ENCODE data around the gene CAPZA1. TPM values are rescaled to one million over a fixed set of nuclear protein-coding genes. Genes with fewer than 3 reads are reported as not detected.

The CAPZA1 gene
- total RNA-seq, 4 donors from 2014 or later = 129 to 286 (median 209) TPM

DNA sequence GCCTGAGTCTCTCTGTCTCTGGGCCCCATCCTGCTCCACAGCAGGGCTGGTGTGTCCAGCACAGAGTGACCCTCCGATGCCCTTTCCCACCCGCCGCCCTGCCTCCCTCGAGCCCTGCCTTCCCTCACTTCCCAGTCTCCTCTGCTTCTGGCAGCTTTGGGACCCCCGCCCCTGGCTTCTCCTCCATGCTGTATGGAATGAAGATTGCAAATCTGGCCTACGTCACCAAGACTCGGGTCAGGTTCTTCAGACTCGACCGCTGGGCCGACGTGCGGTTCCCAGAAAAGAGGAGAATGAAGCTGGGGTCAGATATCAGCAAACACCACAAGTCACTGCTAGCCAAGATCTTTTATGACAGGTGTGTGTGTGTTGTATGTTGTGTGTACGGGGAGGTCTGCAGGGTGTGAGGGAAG lies 69.2 kb downstream of the CAPZA1 start:
- intact Hi-C loops (cut with DNase I) = no loop called here
- no peaks in the 10 kb centered on the region for H3K9me3 ChIP-seq
- no peak for DNase-seq
- peak overlapping the region; percentile 43 to 84 (median 68) for H3K27ac ChIP-seq
- TF ChIP-seq, protein P1, sequence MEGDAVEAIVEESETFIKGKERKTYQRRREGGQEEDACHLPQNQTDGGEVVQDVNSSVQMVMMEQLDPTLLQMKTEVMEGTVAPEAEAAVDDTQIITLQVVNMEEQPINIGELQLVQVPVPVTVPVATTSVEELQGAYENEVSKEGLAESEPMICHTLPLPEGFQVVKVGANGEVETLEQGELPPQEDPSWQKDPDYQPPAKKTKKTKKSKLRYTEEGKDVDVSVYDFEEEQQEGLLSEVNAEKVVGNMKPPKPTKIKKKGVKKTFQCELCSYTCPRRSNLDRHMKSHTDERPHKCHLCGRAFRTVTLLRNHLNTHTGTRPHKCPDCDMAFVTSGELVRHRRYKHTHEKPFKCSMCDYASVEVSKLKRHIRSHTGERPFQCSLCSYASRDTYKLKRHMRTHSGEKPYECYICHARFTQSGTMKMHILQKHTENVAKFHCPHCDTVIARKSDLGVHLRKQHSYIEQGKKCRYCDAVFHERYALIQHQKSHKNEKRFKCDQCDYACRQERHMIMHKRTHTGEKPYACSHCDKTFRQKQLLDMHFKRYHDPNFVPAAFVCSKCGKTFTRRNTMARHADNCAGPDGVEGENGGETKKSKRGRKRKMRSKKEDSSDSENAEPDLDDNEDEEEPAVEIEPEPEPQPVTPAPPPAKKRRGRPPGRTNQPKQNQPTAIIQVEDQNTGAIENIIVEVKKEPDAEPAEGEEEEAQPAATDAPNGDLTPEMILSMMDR (IDR thresholded peaks at IDR 0.05) = no peak
- TF ChIP-seq POLR2A (IDR thresholded peaks at IDR 0.05) = no peak
- H3K36me3 ChIP-seq = peaks cover 10 to 49% (median 20%) of the 10 kb centered on the region in 3 donors
- H3K27me3 ChIP-seq = no peaks in the 10 kb centered on the region
- H3K4me3 ChIP-seq = no peak overlapping the region
- WGBS, 2 donors = 76 to 77% methylated on average over 9 to 12 of the region's 13 CpGs
- H3K4me1 ChIP-seq = peaks cover 11 to 34% (median 13%) of the 10 kb centered on the region in 3 donors

DNA sequence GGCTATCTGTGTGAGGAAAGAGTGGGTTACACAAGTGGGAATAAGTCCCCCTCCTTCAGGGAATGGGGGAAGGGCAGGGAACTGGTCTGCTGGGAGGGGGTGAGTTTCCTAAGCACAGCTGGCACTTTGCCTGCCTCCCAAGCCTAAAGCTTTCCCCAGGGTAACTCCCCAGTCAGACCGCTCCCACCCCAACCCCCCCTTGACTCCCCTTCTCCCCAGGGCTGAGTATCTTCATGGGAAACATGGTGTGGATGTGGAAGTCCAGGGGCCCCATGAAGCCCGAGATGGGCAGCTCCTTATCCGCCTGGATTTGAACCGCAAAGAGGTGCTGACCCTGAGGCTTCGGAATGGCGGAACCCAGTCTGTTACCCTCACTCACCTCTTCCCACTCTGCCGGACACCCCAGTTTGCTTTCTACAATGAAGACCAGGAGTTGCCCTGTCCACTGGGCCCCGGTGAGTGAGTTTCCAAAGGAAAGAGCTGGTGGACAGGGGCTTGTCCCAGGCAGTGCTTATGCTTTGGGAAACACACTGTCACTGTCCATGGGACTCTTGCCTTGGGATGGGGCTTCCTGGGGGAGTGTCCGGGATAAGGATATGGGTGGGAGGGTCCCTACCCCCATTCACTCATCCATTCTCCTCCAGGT lies 69.7 kb downstream of the CAPZA1 start:
- intact Hi-C loops (cut with DNase I) = no loop called here
- Histone ChIP-seq H3K36me3 (peaks cover 15 to 54% (median 26%) of the 10 kb centered on the region in 3 donors), H3K4me3 (no peak overlapping the region), H3K27me3 (no peaks in the 10 kb centered on the region), H3K9me3 (no peaks in the 10 kb centered on the region), H3K27ac (peak overlapping the region in 3 of 4 donors; percentile 43 to 84 (median 77)), H3K4me1 (peaks cover 11 to 34% (median 13%) of the 10 kb centered on the region in 3 donors)
- WGBS, 2 donors = 97% methylated on average over 4 of the region's 9 CpGs; no CpG with 5 or more reads in 1 of the 2 donors
- DNase-seq = no peak
- TF ChIP-seq, protein P1 (IDR thresholded peaks at IDR 0.05) = no peak
- no peak for TF ChIP-seq POLR2A (IDR thresholded peaks at IDR 0.05)

DNA sequence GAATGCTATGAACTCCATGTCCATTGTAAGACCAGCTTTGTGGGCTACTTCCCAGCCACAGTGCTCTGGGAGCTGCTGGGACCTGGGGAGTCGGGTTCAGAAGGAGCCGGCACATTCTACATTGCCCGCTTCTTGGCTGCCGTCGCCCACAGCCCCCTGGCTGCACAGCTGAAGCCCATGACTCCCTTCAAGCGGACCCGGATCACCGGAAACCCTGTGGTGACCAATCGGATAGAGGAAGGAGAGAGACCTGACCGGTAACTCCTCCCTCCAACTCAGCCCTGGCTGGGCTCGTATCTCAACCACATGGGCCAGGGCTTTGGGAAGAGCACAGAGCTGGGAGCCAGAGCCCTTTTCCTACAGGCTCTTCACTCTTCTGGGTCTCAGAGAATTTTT lies 70.2 kb downstream of the CAPZA1 start:
- TF ChIP-seq, protein P1 (IDR thresholded peaks at IDR 0.05) = no peak
- TF ChIP-seq POLR2A (IDR thresholded peaks at IDR 0.05) = no peak
- Histone ChIP-seq H3K9me3 (no peaks in the 10 kb centered on the region), H3K27ac (no peak overlapping the region), H3K36me3 (peaks cover 19 to 59% (median 31%) of the 10 kb centered on the region in 3 donors), H3K4me3 (no peak overlapping the region), H3K27me3 (no peaks in the 10 kb centered on the region), H3K4me1 (peaks cover 11 to 34% (median 13%) of the 10 kb centered on the region in 3 donors)
- WGBS, 2 donors = 79 to 90% methylated on average over 2 to 4 of the region's 11 CpGs
- DNase-seq = no peak
- intact Hi-C loops (cut with DNase I) = no loop called here

DNA sequence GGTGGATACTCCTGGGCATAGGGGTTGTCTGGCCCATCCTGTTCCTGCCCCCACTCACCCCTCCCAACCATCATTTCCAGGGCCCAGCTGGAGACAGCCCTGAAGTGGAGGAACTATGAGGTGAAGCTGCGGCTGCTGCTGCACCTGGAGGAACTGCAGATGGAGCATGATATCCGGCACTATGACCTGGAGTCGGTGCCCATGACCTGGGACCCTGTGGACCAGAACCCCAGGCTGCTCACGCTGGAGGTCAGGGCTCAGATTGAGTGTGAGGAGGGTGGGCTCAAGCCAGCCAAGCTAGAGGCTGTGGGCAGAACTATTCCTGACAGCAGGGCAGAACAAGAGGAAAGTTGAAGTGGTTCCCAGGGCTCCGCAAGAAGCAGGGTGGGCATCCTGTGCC lies 73.0 kb downstream of the CAPZA1 start:
- H3K27me3 ChIP-seq = no peaks in the 10 kb centered on the region
- no peak overlapping the region for H3K4me3 ChIP-seq
- peaks cover 28 to 88% (median 39%) of the 10 kb centered on the region in 3 donors for H3K36me3 ChIP-seq
- WGBS, 2 donors = 100% methylated on average over 1 of the region's 5 CpGs
- no peaks in the 10 kb centered on the region for H3K9me3 ChIP-seq
- intact Hi-C loops (cut with DNase I) = no loop called here
- no peak for DNase-seq
- H3K27ac ChIP-seq = no peak overlapping the region
- TF ChIP-seq, protein P1 (IDR thresholded peaks at IDR 0.05) = no peak
- no peak for TF ChIP-seq POLR2A (IDR thresholded peaks at IDR 0.05)
- H3K4me1 ChIP-seq = peaks cover 4 to 15% (median 9%) of the 10 kb centered on the region in 3 donors

DNA sequence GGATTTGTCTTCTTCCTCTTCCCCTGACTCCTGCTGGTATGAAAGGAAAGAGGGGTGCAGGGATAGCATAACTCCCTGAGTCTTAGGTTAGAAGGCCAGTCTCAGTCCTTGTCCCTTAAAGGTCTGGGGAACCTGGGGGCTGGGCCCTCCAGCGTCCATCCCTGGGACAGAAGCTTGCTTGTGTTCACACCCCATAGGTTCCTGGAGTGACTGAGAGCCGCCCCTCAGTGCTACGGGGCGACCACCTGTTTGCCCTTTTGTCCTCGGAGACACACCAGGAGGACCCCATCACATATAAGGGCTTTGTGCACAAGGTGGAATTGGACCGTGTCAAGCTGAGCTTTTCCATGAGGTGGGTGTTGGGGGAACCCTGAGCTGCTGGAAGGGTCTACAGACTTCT lies 74.2 kb downstream of the CAPZA1 start:
- no peak overlapping the region for H3K4me3 ChIP-seq
- H3K27ac ChIP-seq = no peak overlapping the region
- peaks cover 34 to 99% (median 45%) of the 10 kb centered on the region in 3 donors for H3K36me3 ChIP-seq
- no peaks in the 10 kb centered on the region for H3K27me3 ChIP-seq
- no peak for DNase-seq
- no peaks in the 10 kb centered on the region for H3K9me3 ChIP-seq
- intact Hi-C loops (cut with DNase I) = no loop called here
- H3K4me1 ChIP-seq = peaks cover 0 to 11% (median 0%) of the 10 kb centered on the region in 3 donors
- no peak for TF ChIP-seq POLR2A (IDR thresholded peaks at IDR 0.05)
- TF ChIP-seq, protein P1 (IDR thresholded peaks at IDR 0.05) = no peak
- WGBS, 2 donors = 92% methylated on average over 2 of the region's 6 CpGs; no CpG with 5 or more reads in 1 of the 2 donors
